DMS153 (cell line): ENCODE results near the gene EEFSEC.

Experiments used
- DNase-seq: peaks from one replicate; lab custom pipeline; 2025; lab: John Stamatoyannopoulos, UW

The EEFSEC gene

GRCh38 chr3:128447561-128448013 lies 294.3 kb downstream of the EEFSEC start:
- DNase-seq: no peak

- no peak for DNase-seq
These were observed 295.2 kb downstream of the EEFSEC start for GRCh38 chr3:128448491-128448890.

- no peak for DNase-seq
These were observed 295.9 kb downstream of the EEFSEC start for GRCh38 chr3:128449111-128449638.

GRCh38 chr3:128452120-128452519 lies 298.8 kb downstream of the EEFSEC start:
- DNase-seq: no peak

- no peak for DNase-seq
These were observed 299.5 kb downstream of the EEFSEC start for GRCh38 chr3:128452678-128453275.

GRCh38 chr3:128453501-128454309 lies 300.4 kb downstream of the EEFSEC start:
- DNase-seq: no peak

- DNase-seq: no peak
These were observed 301.0 kb downstream of the EEFSEC start for GRCh38 chr3:128454310-128454618.

GRCh38 chr3:128455116-128455515 lies 301.8 kb downstream of the EEFSEC start:
- no peak for DNase-seq

- no peak for DNase-seq
These were observed 302.8 kb downstream of the EEFSEC start for GRCh38 chr3:128455786-128456748.

GRCh38 chr3:128456776-128457715 lies 303.8 kb downstream of the EEFSEC start:
- DNase-seq: no peak

GRCh38 chr3:128457937-128458336 lies 304.7 kb downstream of the EEFSEC start:
- DNase-seq: no peak
